ENCODE measurements around the gene KLHL8.

- TF ChIP-seq CTCF (IDR thresholded peaks at IDR 0.05) = no peak
- TF ChIP-seq POLR2AphosphoS5 (IDR thresholded peaks at IDR 0.05) = no peak
- peak; percentile 76 for TF ChIP-seq POLR2A (IDR thresholded peaks at IDR 0.05)
Measured at GRCh38 chr4:87220094-87220822, at the start of gene KLHL8.

All from prostate gland (tissue), 2 donors.